Testis (tissue), 5 donors: ENCODE data around the gene ABCG5. TPM values are rescaled to one million over a fixed set of nuclear protein-coding genes. Genes with fewer than 3 reads are reported as not detected.

Source experiments
- DNase-seq: peaks from one replicate; pipeline ENCODE4 v3.0.0-alpha.2; 2019
- H3K27ac ChIP-seq, 2 donors: fragments of 200-600 bp; sonication (generic); one replicate each; pipeline ENCODE4 v1.5.1; 2019
- H3K27me3 ChIP-seq: fragments of 200-600 bp; sonication (generic); one replicate; pipeline ENCODE4 v1.5.1; 2019
- H3K36me3 ChIP-seq: fragments of 200-600 bp; sonication (generic); one replicate; pipeline ENCODE4 v1.5.1; 2017; ENCODE audit warnings: low read depth; ENCODE audit errors: missing control alignments
- H3K4me1 ChIP-seq: fragments of 200-600 bp; sonication (generic); one replicate; pipeline ENCODE4 v1.5.1; 2019
- H3K4me3 ChIP-seq, 2 donors: fragments of 200-600 bp; sonication (generic); one replicate each; pipeline ENCODE4 v1.5.1; 2017 to 2019
- H3K9me3 ChIP-seq: fragments of 200-600 bp; sonication (generic); one replicate; pipeline ENCODE4 v1.5.1; 2017
- POLR2A ChIP-seq: fragments of 450-650 bp; IDR thresholded peaks from one replicate; pipeline ENCODE4 v1.6.1; 2017; ENCODE audit warnings: antibody characterized with exemption, mild to moderate bottlenecking, moderate library complexity
- WGBS, 2 donors: methylation state at CpG; one replicate each; pipeline ENCODE4 v1.1.5; 2018; 5-methylcytosine and 5-hydroxymethylcytosine counted together
- intact Hi-C: fragments of 100-400 bp; cut with DNase I; formaldehyde crosslinking; loops from one replicate; pipeline ENCODE4 v1.15.1; 2023; ENCODE audit warnings: low total_unique reads
- long read RNA-seq, 2 donors: transcript quantifications; one replicate each; lab custom pipeline, GENCODE V29; 2026
- polyA plus RNA-seq: library from polyadenylated mRNA; stranded (reverse); fragments of 350-450 nt; fragmentation: Illumina TruSeq; extraction: RNeasy Lipid Tissue Mini Kit (QIAGEN cat#74804); gene quantifications from one replicate; pipeline ENCODE4 v1.2.3, GENCODE V29; 2014; ENCODE audit warnings: low read depth, low replicate concordance; ENCODE audit not compliant: insufficient read depth
- total RNA-seq, 2 donors: library from RNA; depleted of rRNA; stranded (reverse); fragments of >200 nt; gene quantifications; one replicate each; pipeline ENCODE4 v1.2.3, GENCODE V29; 2016
- TF ChIP-seq, protein P1 (sequence below), 3 experiments: fragments of 450-650 bp in 2 of 3; fragments of 200-600 bp in 1 of 3; sonication (generic) in 1 of 3; IDR thresholded peaks; one replicate each; pipeline ENCODE4 v1.5.1; 2016 to 2019; ENCODE audit warnings: antibody characterized with exemption in 3 of 3, mild to moderate bottlenecking in 2 of 3, moderate library complexity in 1 of 3

ABCG5 gene
- total RNA-seq (not detected), polyA plus RNA-seq (0.16 TPM)
- long read RNA-seq, donor 1: 0 reads
- long read RNA-seq, donor 2: 0 reads

DNA sequence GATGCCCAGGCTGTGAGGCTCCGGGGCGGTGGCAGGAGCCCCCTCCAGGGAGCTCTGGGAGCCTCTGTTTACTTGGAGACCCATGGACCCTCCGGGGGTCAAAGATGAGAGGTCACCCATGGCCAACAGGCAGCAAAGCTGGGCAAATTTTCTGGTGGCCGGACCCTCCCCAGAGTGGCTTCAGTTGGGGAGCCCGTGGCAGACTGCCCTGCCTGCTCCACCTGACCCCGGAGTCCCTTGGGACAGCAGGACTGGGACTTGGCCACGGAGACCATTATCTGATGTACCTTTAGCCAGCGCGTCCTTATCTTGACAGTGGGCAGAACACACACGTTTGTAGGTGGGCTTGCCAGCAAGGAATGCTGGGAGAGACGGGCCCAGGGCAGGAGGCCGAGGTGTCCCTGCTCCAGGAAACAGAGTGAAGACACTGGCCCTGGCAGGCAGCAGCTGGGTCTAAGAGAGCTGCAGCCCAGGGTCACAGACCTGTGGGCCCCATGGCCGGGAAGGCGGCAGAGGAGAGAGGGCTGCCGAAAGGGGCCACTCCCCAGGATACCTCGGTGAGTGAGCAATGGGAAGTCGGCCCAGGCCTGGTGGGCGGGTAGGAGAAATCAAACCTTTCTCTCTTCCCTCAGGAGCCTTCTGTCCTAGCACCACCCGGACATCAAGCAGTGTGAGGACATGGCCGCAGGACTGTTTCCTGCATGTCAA, at the start of gene ABCG5, which contains the start of gene ABCG8:
Gene ABCG5 (minus strand): TSS at position 280 of the 708 bp plus-strand sequence. CDS start 160 bp downstream, at position 120.
Gene ABCG8 (plus strand): TSS at position 412 of the 708 bp plus-strand sequence. CDS start 83 bp downstream, at position 495.
- no peaks in the 10 kb centered on the region for H3K27me3 ChIP-seq
- intact Hi-C loops: no loop called here
- H3K9me3 ChIP-seq: no peaks in the 10 kb centered on the region
- DNase-seq: no peak
- no peak within 1 kb of the TSS for H3K27ac ChIP-seq
- H3K4me3 ChIP-seq: no peak within 1 kb of the TSS
- no peaks in the 10 kb centered on the region for H3K4me1 ChIP-seq
- 85 to 87% methylated on average over 11 to 20 of the region's 20 CpGs for WGBS, 2 donors
- no peaks in the 10 kb centered on the region for H3K36me3 ChIP-seq
- TF ChIP-seq, protein P1, sequence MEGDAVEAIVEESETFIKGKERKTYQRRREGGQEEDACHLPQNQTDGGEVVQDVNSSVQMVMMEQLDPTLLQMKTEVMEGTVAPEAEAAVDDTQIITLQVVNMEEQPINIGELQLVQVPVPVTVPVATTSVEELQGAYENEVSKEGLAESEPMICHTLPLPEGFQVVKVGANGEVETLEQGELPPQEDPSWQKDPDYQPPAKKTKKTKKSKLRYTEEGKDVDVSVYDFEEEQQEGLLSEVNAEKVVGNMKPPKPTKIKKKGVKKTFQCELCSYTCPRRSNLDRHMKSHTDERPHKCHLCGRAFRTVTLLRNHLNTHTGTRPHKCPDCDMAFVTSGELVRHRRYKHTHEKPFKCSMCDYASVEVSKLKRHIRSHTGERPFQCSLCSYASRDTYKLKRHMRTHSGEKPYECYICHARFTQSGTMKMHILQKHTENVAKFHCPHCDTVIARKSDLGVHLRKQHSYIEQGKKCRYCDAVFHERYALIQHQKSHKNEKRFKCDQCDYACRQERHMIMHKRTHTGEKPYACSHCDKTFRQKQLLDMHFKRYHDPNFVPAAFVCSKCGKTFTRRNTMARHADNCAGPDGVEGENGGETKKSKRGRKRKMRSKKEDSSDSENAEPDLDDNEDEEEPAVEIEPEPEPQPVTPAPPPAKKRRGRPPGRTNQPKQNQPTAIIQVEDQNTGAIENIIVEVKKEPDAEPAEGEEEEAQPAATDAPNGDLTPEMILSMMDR (IDR thresholded peaks at IDR 0.05): no peak
- TF ChIP-seq POLR2A: no peak

DNA sequence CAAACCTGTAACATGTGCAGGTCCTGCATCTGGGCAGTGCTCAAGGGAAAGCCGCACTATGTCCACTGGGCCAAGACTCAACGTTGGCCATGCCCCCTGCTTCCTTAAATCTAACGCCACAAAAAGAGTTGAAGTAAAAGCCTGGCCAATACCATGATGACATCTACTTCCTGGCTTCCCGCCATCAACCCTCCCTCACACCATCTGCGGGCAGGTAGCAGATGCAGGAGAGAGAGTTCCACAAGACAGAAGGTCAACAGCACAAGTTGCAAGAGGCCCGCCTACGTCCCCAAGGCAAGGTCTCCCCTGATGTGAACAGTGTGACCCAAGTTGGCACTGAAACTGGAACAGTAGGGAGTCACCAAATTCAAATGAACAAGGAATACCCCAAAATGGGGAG, 48.5 kb upstream of the ABCG5 start:
- Histone ChIP-seq H3K4me3 (no peak overlapping the region), H3K4me1 (peaks cover 3% of the 10 kb centered on the region), H3K9me3 (no peaks in the 10 kb centered on the region), H3K36me3 (no peaks in the 10 kb centered on the region), H3K27me3 (no peaks in the 10 kb centered on the region), H3K27ac (no peak overlapping the region)
- intact Hi-C loops: no loop called here
- no peak for DNase-seq
- TF ChIP-seq POLR2A: no peak
- TF ChIP-seq, protein P1 (IDR thresholded peaks at IDR 0.05): no peak
- 84 to 87% methylated on average over 7 of the region's 7 CpGs for WGBS, 2 donors

DNA sequence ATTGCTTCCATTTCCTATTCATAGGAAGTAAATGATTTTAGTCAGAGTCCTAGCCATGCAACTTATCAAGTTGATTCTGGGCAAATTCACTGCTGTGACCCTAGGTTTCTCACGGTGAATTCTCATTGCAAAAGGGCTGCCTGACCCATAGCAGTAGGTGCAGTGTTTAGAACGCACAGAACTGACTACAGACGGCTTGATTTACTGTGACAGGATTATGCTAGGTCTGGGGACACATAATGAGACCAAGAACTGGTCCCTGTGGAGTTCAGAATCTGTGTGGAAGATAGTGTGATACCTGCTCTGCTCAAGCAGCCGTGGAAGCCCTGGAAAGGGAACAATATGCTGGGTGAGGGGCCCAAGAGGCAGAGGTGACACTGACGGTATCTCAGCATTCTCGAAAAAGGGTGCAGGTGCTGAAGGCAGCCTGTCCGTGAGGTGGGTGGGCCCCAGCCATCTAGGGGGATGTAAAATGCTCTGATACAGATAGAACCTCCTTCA, 46.5 kb upstream of the ABCG5 start:
- no peak overlapping the region for H3K4me3 ChIP-seq
- TF ChIP-seq, protein P1 (IDR thresholded peaks at IDR 0.05): no peak
- no peak for TF ChIP-seq POLR2A
- no peak overlapping the region for H3K27ac ChIP-seq
- intact Hi-C loops: no loop called here
- H3K27me3 ChIP-seq: no peaks in the 10 kb centered on the region
- H3K36me3 ChIP-seq: no peaks in the 10 kb centered on the region
- peaks cover 3% of the 10 kb centered on the region for H3K4me1 ChIP-seq
- no peak for DNase-seq
- 68 to 72% methylated on average over 7 of the region's 7 CpGs for WGBS, 2 donors
- no peaks in the 10 kb centered on the region for H3K9me3 ChIP-seq

DNA sequence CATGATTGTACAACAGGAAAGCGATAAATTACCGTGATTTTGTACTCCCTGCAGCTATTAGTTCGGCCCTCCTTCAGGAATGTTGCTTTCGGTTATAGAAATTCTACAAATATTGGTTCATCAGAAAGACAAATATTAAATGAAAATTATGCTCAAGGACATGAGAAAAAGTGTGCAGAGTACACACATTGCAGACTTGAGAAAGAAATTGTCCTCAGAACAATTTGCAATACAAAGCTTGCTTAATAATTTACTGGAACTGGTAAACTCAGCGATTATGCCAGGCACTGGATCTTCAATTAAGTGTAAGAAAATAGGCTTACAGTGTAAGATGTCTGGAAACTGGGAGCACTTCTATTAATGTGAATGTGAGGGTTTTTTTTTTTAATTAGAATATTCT, 46.0 kb upstream of the ABCG5 start:
- peaks cover 3% of the 10 kb centered on the region for H3K4me1 ChIP-seq
- no peak overlapping the region for H3K4me3 ChIP-seq
- no peaks in the 10 kb centered on the region for H3K9me3 ChIP-seq
- DNase-seq: no peak
- no peaks in the 10 kb centered on the region for H3K27me3 ChIP-seq
- intact Hi-C loops: no loop called here
- no peak overlapping the region for H3K27ac ChIP-seq
- H3K36me3 ChIP-seq: no peaks in the 10 kb centered on the region
- TF ChIP-seq, protein P1 (IDR thresholded peaks at IDR 0.05): no peak
- TF ChIP-seq POLR2A: no peak
- WGBS, 2 donors: 33 to 50% methylated on average over 5 of the region's 5 CpGs
